IMR-90 (cell line): ENCODE data around the gene ANXA1. TPM values are rescaled to one million over a fixed set of nuclear protein-coding genes. Genes with fewer than 3 reads are reported as not detected.

Experiments used
- ATAC-seq: fragments of 200-7000 bp; cut with Tn5 transposase; 2 replicates; pipeline ENCODE4 v1.9.1; 2020; ENCODE audit warnings: low read depth, mild to moderate bottlenecking, moderate library complexity
- BruUV-seq: library from RNA; stranded (reverse); fragments of 400-500 nt; replicated peaks from 2 replicates; lab custom pipeline; 2021; lab: Mats Ljungman, UMichigan
- CTCF ChIA-PET: fragments of 300-600 bp; formaldehyde crosslinking; extraction: SDS; loops from one replicate; lab custom pipeline; 2021; ENCODE audit warnings: antibody characterized with exemption; lab: Yijun Ruan, JAX
- POLR2A ChIA-PET: fragments of 300-600 bp; sonication (Branson Sonifier 250); formaldehyde crosslinking; loops from one replicate; lab custom pipeline; 2022; ENCODE audit warnings: antibody characterized with exemption; ENCODE audit not compliant: unreplicated experiment; lab: Charles Lee
- DNase-seq: peaks from one replicate; pipeline ENCODE4 v3.0.0; 2013
- H2AFZ ChIP-seq: replicated peaks from 2 replicates; pipeline ENCODE3; 2013; ENCODE audit warnings: low read length, mild to moderate bottlenecking; ENCODE audit not compliant: poor library complexity
- H2AK5ac ChIP-seq: 2 replicates; pipeline ENCODE4 v1.6.1; 2013; ENCODE audit warnings: low read depth, low read length, inconsistent platforms
- H2AK9ac ChIP-seq: replicated peaks from 2 replicates; pipeline ENCODE3; 2013; ENCODE audit warnings: mild to moderate bottlenecking, low read depth, low read length, moderate library complexity; ENCODE audit not compliant: poor library complexity
- H2BK120ac ChIP-seq: 2 replicates; pipeline ENCODE4 v1.6.1; 2013; ENCODE audit warnings: low read depth, low read length, inconsistent platforms
- H2BK15ac ChIP-seq: 3 replicates; pipeline ENCODE4 v1.6.1; 2013; ENCODE audit warnings: low read depth, low read length, inconsistent platforms
- H2BK20ac ChIP-seq: 2 replicates; pipeline ENCODE4 v1.6.1; 2013; ENCODE audit warnings: low read depth, mild to moderate bottlenecking, inconsistent platforms, low read length, moderate library complexity
- H2BK5ac ChIP-seq: 2 replicates; pipeline ENCODE4 v1.6.1; 2013; ENCODE audit warnings: mild to moderate bottlenecking, low read depth, low read length, inconsistent platforms; ENCODE audit not compliant: poor library complexity, severe bottlenecking
- H3K14ac ChIP-seq: replicated peaks from 2 replicates; pipeline ENCODE4 v1.6.1; 2013; ENCODE audit warnings: low read depth, low read length, inconsistent platforms
- H3K18ac ChIP-seq: 2 replicates; pipeline ENCODE4 v1.6.1; 2013; ENCODE audit warnings: low read depth, low read length, control low read depth
- H3K23ac ChIP-seq: 2 replicates; pipeline ENCODE4 v1.6.1; 2013; ENCODE audit warnings: low read depth, low read length, inconsistent platforms
- H3K27ac ChIP-seq: 2 replicates; pipeline ENCODE4 v1.5.1; 2013; ENCODE audit warnings: mild to moderate bottlenecking, control low read depth, low read length; ENCODE audit not compliant: insufficient read depth
- H3K27me3 ChIP-seq: 2 replicates; pipeline ENCODE4 v1.6.1; 2013; ENCODE audit warnings: low read length; ENCODE audit not compliant: control insufficient read depth, insufficient read depth
- H3K36me3 ChIP-seq: 2 replicates; pipeline ENCODE4 v1.6.1; 2013; ENCODE audit warnings: low read length, mixed read lengths; ENCODE audit not compliant: control insufficient read depth, insufficient read depth
- H3K4ac ChIP-seq: 2 replicates; pipeline ENCODE4 v1.6.1; 2013; ENCODE audit warnings: low read depth, low read length, inconsistent platforms
- H3K4me1 ChIP-seq: 2 replicates; pipeline ENCODE4 v1.6.1; 2013; ENCODE audit warnings: low read length, mixed read lengths; ENCODE audit not compliant: control insufficient read depth, insufficient read depth
- H3K4me2 ChIP-seq: 2 replicates; pipeline ENCODE4 v1.6.1; 2013; ENCODE audit warnings: low read depth, mild to moderate bottlenecking, control low read depth, low read length, moderate library complexity
- H3K4me3 ChIP-seq: 2 replicates; pipeline ENCODE4 v1.5.1; 2013; ENCODE audit warnings: low read depth, mild to moderate bottlenecking, control low read depth, low read length, moderate library complexity; ENCODE audit not compliant: insufficient read depth
- H3K56ac ChIP-seq: 2 replicates; pipeline ENCODE4 v1.6.1; 2013; ENCODE audit warnings: low read length, inconsistent platforms; ENCODE audit not compliant: insufficient read depth; ENCODE audit errors: extremely low read depth
- H3K79me1 ChIP-seq, 2 experiments: 2 replicates each; pipeline ENCODE4 v1.6.1; 2013; ENCODE audit warnings: low read length in 2 of 2, inconsistent platforms in 1 of 2, low read depth in 1 of 2
- H3K9ac ChIP-seq: 2 replicates; pipeline ENCODE4 v1.6.1; 2013; ENCODE audit warnings: low read depth, low read length, control low read depth
- H3K9me1 ChIP-seq: 2 replicates; pipeline ENCODE4 v1.6.1; 2013; ENCODE audit warnings: low read length, inconsistent platforms; ENCODE audit not compliant: insufficient read depth
- H3K9me3 ChIP-seq: 2 replicates; pipeline ENCODE4 v1.6.1; 2013; ENCODE audit warnings: low read length; ENCODE audit not compliant: control insufficient read depth, insufficient read depth
- H4K20me1 ChIP-seq: 2 replicates; pipeline ENCODE4 v1.6.1; 2013; ENCODE audit warnings: low read length, inconsistent platforms; ENCODE audit not compliant: insufficient read depth
- H4K5ac ChIP-seq: 2 replicates; pipeline ENCODE4 v1.6.1; 2013; ENCODE audit warnings: mild to moderate bottlenecking, low read depth, low read length, control low read depth
- H4K8ac ChIP-seq, 2 experiments: 2 replicates each; pipeline ENCODE4 v1.6.1; 2013; ENCODE audit warnings: low read depth in 2 of 2, low read length in 2 of 2, control low read depth in 1 of 2, inconsistent platforms in 1 of 2
- H4K91ac ChIP-seq: 2 replicates; pipeline ENCODE4 v1.6.1; 2013; ENCODE audit warnings: low read depth, low read length, inconsistent platforms; ENCODE audit not compliant: insufficient read depth
- BHLHE40 ChIP-seq: fragments of 150-350 bp; IDR thresholded peaks from 2 replicates; pipeline ENCODE4 v1.6.1; 2016; ENCODE audit warnings: mild to moderate bottlenecking, low read depth, low read length
- CEBPB ChIP-seq: IDR thresholded peaks from 2 replicates; pipeline ENCODE4 v1.6.1; 2012; ENCODE audit warnings: low read depth, low read length, improper control_type of control experiment
- CHD1 ChIP-seq: IDR thresholded peaks from 2 replicates; pipeline ENCODE4 v1.6.1; 2012; ENCODE audit warnings: low read depth, low read length, improper control_type of control experiment
- FOS ChIP-seq: fragments of 150-350 bp; IDR thresholded peaks from 2 replicates; pipeline ENCODE4 v1.6.1; 2016; ENCODE audit warnings: low read depth, low read length
- MAFK ChIP-seq: IDR thresholded peaks from 2 replicates; pipeline ENCODE4 v1.6.1; 2012; ENCODE audit warnings: low read depth, low read length, improper control_type of control experiment
- MAZ ChIP-seq: IDR thresholded peaks from 2 replicates; pipeline ENCODE4 v1.6.1; 2012; ENCODE audit warnings: low read depth, mild to moderate bottlenecking, low read length, improper control_type of control experiment, moderate library complexity, borderline replicate concordance
- MXI1 ChIP-seq: IDR thresholded peaks from 2 replicates; pipeline ENCODE4 v1.6.1; 2012; ENCODE audit warnings: low read depth, mild to moderate bottlenecking, low read length, moderate library complexity, borderline replicate concordance
- NFE2L2 ChIP-seq: fragments of 150-350 bp; IDR thresholded peaks from 2 replicates; pipeline ENCODE4 v1.6.1; 2016; ENCODE audit warnings: low read depth, mild to moderate bottlenecking, low read length
- POLR2A ChIP-seq: IDR thresholded peaks from 2 replicates; pipeline ENCODE4 v1.6.1; 2012; ENCODE audit warnings: mild to moderate bottlenecking, low read depth, low read length
- RAD21 ChIP-seq: IDR thresholded peaks from 2 replicates; pipeline ENCODE4 v1.6.1; 2012; ENCODE audit warnings: low read length, improper control_type of control experiment
- RCOR1 ChIP-seq: IDR thresholded peaks from 2 replicates; pipeline ENCODE4 v1.6.1; 2012; ENCODE audit warnings: mild to moderate bottlenecking, low read length, improper control_type of control experiment; ENCODE audit not compliant: insufficient replicate concordance
- RFX5 ChIP-seq: IDR thresholded peaks from 2 replicates; pipeline ENCODE4 v1.8.0; 2012; ENCODE audit warnings: low read depth, mild to moderate bottlenecking, low read length, moderate library complexity
- SMC3 ChIP-seq: fragments of 150-350 bp; IDR thresholded peaks from 2 replicates; pipeline ENCODE4 v1.6.1; 2016; ENCODE audit warnings: low read depth, mild to moderate bottlenecking, antibody characterized with exemption, low read length, moderate library complexity
- WGBS, 2 experiments: methylation state at CpG; one replicate each; pipeline versions ENCODE4 v1.1.5 to v1.1.7; 2013; ENCODE audit warnings: missing lambda C conversion rate in 2 of 2; ENCODE audit not compliant: insufficient read length in 1 of 2; ENCODE audit errors: extremely low coverage in 2 of 2; 5-methylcytosine and 5-hydroxymethylcytosine counted together
- dilution Hi-C: fragments of 300-500 bp; cut with HindIII; formaldehyde crosslinking; loops from one replicate; pipeline ENCODE4 v1.14.3; 2018; ENCODE audit warnings: low sequenced_read_pairs; ENCODE audit not compliant: unreplicated experiment
- in situ Hi-C: fragments of 300-500 bp; cut with MboI; formaldehyde crosslinking; loops from 3 replicates; pipeline ENCODE4 v1.14.3; 2019; ENCODE audit warnings: low sequenced_read_pairs, inconsistent platforms, mixed read lengths
- intact Hi-C: fragments of 100-400 bp; cut with micrococcal nuclease; formaldehyde crosslinking; loops from 2 replicates; pipeline ENCODE4 v1.10.0; 2022
- polyA plus RNA-seq, 3 experiments: library from polyadenylated mRNA; depleted of rRNA; stranded (reverse); fragments of >200 nt; gene quantifications; 2 replicates each; pipeline ENCODE4 v1.2.3, GENCODE V29; 2012; ENCODE audit warnings: low replicate concordance in 1 of 3
- total RNA-seq: library from RNA; depleted of rRNA; stranded (reverse); fragments of >200 nt; gene quantifications from 2 replicates; pipeline ENCODE4 v1.2.3, GENCODE V29; 2012
- TF ChIP-seq, protein P1 (sequence below): fragments of 150-350 bp; IDR thresholded peaks from 2 replicates; pipeline ENCODE4 v1.6.1; 2016; ENCODE audit warnings: low read depth, mild to moderate bottlenecking, low read length, moderate library complexity, borderline replicate concordance
- TF ChIP-seq, protein P2 (sequence below): fragments of 150-350 bp; IDR thresholded peaks from 2 replicates; pipeline ENCODE4 v1.6.1; 2017; ENCODE audit warnings: mild to moderate bottlenecking, antibody characterized with exemption, low read length, low read depth
- TF ChIP-seq, protein P3 (sequence below): conservative IDR thresholded peaks from 2 replicates; pipeline ENCODE4 v1.5.1; 2012; ENCODE audit warnings: mild to moderate bottlenecking, low read depth, low read length, improper control_type of control experiment

Gene ANXA1
- total and polyA plus RNA-seq, 2 of the 4 experiments (the other 2 are of a cell fraction) = 520 to 583 TPM

DNA sequence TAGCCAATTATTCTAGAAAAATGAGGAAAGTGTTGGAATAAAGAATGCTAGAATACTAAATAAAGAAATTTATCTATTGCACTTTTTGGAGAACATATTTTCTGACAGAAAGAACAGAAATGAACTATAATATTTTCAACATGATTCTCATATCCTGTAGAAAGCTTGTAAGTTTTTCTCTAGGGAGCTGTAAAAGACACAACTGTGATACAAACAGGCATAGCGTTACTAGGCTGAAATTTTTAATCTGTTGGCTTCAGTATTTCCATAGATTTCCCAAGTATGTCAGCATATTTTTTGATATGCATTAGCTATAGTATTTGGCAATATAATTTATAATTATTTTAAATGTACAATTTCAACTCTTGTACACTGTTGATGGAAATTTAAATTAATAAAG is 31.3 kb downstream of the ANXA1 start:
- H4K20me1 ChIP-seq = no peaks in the 10 kb centered on the region
- no peak for DNase-seq
- intact Hi-C loops (loop anchor here (5.0 kb wide), 1 partner anchor 311 kb away; no protein-coding TSS in a partner anchor), in situ Hi-C loops (loop anchor here (5.0 to 10.0 kb wide), 2 partner anchors 76 to 328 kb away; no protein-coding TSS in a partner anchor), dilution Hi-C loops (no loop called here)
- no CpG with 5 or more reads among the region's 1 CpG for WGBS, 2 experiments
- BruUV-seq = no TSS peak
- no peak for ATAC-seq
- H3K56ac ChIP-seq = no peak overlapping the region
- no peak overlapping the region for H2AFZ ChIP-seq
- TF ChIP-seq SMC3 (no peak), CHD1 (no peak), POLR2A (no peak), BHLHE40 (no peak), FOS (no peak), MAZ (no peak), MXI1 (no peak), RFX5 (no peak), CEBPB (no peak), RAD21 (no peak), RCOR1 (no peak), MAFK (no peak), NFE2L2 (no peak)
- TF ChIP-seq, protein P1, sequence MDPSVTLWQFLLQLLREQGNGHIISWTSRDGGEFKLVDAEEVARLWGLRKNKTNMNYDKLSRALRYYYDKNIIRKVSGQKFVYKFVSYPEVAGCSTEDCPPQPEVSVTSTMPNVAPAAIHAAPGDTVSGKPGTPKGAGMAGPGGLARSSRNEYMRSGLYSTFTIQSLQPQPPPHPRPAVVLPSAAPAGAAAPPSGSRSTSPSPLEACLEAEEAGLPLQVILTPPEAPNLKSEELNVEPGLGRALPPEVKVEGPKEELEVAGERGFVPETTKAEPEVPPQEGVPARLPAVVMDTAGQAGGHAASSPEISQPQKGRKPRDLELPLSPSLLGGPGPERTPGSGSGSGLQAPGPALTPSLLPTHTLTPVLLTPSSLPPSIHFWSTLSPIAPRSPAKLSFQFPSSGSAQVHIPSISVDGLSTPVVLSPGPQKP = no peak
- TF ChIP-seq, protein P2, sequence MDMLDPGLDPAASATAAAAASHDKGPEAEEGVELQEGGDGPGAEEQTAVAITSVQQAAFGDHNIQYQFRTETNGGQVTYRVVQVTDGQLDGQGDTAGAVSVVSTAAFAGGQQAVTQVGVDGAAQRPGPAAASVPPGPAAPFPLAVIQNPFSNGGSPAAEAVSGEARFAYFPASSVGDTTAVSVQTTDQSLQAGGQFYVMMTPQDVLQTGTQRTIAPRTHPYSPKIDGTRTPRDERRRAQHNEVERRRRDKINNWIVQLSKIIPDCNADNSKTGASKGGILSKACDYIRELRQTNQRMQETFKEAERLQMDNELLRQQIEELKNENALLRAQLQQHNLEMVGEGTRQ = no peak
- TF ChIP-seq, protein P3, sequence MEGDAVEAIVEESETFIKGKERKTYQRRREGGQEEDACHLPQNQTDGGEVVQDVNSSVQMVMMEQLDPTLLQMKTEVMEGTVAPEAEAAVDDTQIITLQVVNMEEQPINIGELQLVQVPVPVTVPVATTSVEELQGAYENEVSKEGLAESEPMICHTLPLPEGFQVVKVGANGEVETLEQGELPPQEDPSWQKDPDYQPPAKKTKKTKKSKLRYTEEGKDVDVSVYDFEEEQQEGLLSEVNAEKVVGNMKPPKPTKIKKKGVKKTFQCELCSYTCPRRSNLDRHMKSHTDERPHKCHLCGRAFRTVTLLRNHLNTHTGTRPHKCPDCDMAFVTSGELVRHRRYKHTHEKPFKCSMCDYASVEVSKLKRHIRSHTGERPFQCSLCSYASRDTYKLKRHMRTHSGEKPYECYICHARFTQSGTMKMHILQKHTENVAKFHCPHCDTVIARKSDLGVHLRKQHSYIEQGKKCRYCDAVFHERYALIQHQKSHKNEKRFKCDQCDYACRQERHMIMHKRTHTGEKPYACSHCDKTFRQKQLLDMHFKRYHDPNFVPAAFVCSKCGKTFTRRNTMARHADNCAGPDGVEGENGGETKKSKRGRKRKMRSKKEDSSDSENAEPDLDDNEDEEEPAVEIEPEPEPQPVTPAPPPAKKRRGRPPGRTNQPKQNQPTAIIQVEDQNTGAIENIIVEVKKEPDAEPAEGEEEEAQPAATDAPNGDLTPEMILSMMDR = no peak
- H4K91ac ChIP-seq = no peak overlapping the region
- no peak overlapping the region for H3K4me3 ChIP-seq
- H3K4me2 ChIP-seq = no peak overlapping the region
- POLR2A ChIA-PET = no interaction called here
- no peak overlapping the region for H4K5ac ChIP-seq
- no peak overlapping the region for H4K8ac ChIP-seq
- H3K4me1 ChIP-seq = 0 out of 2 replicates have a peak, but pooled peaks cover 1% of the 10 kb centered on the region
- no peak overlapping the region for H3K9ac ChIP-seq
- H2AK5ac ChIP-seq = no peak overlapping the region
- no peaks in the 10 kb centered on the region for H3K36me3 ChIP-seq
- H2AK9ac ChIP-seq = no peak overlapping the region
- no peak overlapping the region for H3K14ac ChIP-seq
- no peak overlapping the region for H3K27ac ChIP-seq
- no peak overlapping the region for H3K4ac ChIP-seq
- H2BK5ac ChIP-seq = no peak overlapping the region
- H3K79me1 ChIP-seq = no peaks in the 10 kb centered on the region
- H3K27me3 ChIP-seq = peaks cover 3% of the 10 kb centered on the region; the same call in 1 of the 2 replicates
- no peak overlapping the region for H3K23ac ChIP-seq
- H2BK20ac ChIP-seq = no peak overlapping the region
- H3K18ac ChIP-seq = no peak overlapping the region
- H3K9me1 ChIP-seq = no peaks in the 10 kb centered on the region
- H2BK15ac ChIP-seq = no peak overlapping the region
- CTCF ChIA-PET = interaction anchor here (0.8 to 5.3 kb wide), 2 partner anchors 75 to 80 kb away, joined by 3 to 26 read pairs; no protein-coding TSS in a partner anchor
- no peaks in the 10 kb centered on the region for H3K9me3 ChIP-seq
- H2BK120ac ChIP-seq = no peak overlapping the region
